Measurements from ENCODE around the gene HINFP.

DNA sequence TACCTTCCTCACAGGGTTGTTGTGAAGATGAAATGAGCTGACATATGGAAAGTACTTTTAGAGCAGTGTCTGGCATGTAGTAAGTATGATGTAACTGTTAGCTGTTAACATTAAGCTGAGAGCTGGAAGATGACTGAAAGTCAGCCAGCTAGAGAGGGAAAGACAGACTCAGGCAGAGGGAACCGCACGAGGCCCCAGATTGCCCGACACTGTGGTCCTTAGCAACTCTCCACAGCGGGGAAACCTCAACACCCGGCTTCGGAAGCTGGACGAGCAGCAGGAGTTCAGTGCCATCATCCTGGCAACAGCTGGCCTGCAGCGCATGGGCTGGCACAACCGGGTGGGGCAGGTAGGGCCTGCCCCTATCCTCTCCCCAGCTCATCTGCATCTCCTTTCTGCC, 30.2 kb upstream of the HINFP start:
- TF ChIP-seq, protein P1, sequence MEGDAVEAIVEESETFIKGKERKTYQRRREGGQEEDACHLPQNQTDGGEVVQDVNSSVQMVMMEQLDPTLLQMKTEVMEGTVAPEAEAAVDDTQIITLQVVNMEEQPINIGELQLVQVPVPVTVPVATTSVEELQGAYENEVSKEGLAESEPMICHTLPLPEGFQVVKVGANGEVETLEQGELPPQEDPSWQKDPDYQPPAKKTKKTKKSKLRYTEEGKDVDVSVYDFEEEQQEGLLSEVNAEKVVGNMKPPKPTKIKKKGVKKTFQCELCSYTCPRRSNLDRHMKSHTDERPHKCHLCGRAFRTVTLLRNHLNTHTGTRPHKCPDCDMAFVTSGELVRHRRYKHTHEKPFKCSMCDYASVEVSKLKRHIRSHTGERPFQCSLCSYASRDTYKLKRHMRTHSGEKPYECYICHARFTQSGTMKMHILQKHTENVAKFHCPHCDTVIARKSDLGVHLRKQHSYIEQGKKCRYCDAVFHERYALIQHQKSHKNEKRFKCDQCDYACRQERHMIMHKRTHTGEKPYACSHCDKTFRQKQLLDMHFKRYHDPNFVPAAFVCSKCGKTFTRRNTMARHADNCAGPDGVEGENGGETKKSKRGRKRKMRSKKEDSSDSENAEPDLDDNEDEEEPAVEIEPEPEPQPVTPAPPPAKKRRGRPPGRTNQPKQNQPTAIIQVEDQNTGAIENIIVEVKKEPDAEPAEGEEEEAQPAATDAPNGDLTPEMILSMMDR (IDR thresholded peaks at IDR 0.05), result no peak
- TF ChIP-seq POLR2A (IDR thresholded peaks at IDR 0.05), result no peak
